ENCODE data around the gene RHD. TPM values are rescaled to one million over a fixed set of nuclear protein-coding genes. Genes with fewer than 3 reads are reported as not detected.
"Not testable (repeated sequence)": the region's sequence is repeated elsewhere in the genome, so short reads cannot be mapped to it uniquely, and the experiment has no call there.

RHD gene
- total RNA-seq (ENCODE audit: unreplicated experiment), result 0.38 TPM
- long read RNA-seq, partial matches to known transcripts, result 0 of 1 reads
- long read RNA-seq, other reads (novel, unspliced or antisense), result 0 of 1 reads

GRCh38 chr1:25272238-25272637 lies at the start of gene RHD:
Gene RHD, plus strand, starts transcription at chr1:25272509. Its CDS starts 39 bp downstream, at chr1:25272548.
- DNase-seq (ENCODE audit: low spot score); H3K4me3 Mint-ChIP-seq (ENCODE audit: unreplicated experiment); H3K36me3 Mint-ChIP-seq (ENCODE audit: low read depth, unreplicated experiment); H3K27ac Mint-ChIP-seq (ENCODE audit: unreplicated experiment); H3K4me1 Mint-ChIP-seq (ENCODE audit: unreplicated experiment); H3K27me3 Mint-ChIP-seq (ENCODE audit: unreplicated experiment); H3K9me3 Mint-ChIP-seq (ENCODE audit: unreplicated experiment): not testable (repeated sequence)

GRCh38 chr1:25222606-25223005 lies 49.7 kb upstream of the RHD start:
- H3K4me3 Mint-ChIP-seq (ENCODE audit: unreplicated experiment), result peak overlapping the region; percentile 23
- H3K9me3 Mint-ChIP-seq (ENCODE audit: unreplicated experiment), result no peaks in the 10 kb centered on the region
- peaks cover 18% of the 10 kb centered on the region for H3K36me3 Mint-ChIP-seq (ENCODE audit: low read depth, unreplicated experiment)
- no peak overlapping the region for H3K27ac Mint-ChIP-seq (ENCODE audit: unreplicated experiment)
- peaks cover 5% of the 10 kb centered on the region for H3K27me3 Mint-ChIP-seq (ENCODE audit: unreplicated experiment)
- H3K4me1 Mint-ChIP-seq (ENCODE audit: unreplicated experiment), result no peaks in the 10 kb centered on the region
- no peak for DNase-seq (ENCODE audit: low spot score)
- no peak for TF ChIP-seq CTCF (IDR thresholded peaks at IDR 0.05; ENCODE audit: unreplicated experiment)

GRCh38 chr1:25223471-25223870 lies 48.8 kb upstream of the RHD start:
- DNase-seq (ENCODE audit: low spot score), result no peak
- H3K36me3 Mint-ChIP-seq (ENCODE audit: low read depth, unreplicated experiment), result peaks cover 18% of the 10 kb centered on the region
- H3K4me3 Mint-ChIP-seq (ENCODE audit: unreplicated experiment), result peak overlapping the region; percentile 3
- no peaks in the 10 kb centered on the region for H3K9me3 Mint-ChIP-seq (ENCODE audit: unreplicated experiment)
- H3K27me3 Mint-ChIP-seq (ENCODE audit: unreplicated experiment), result no peaks in the 10 kb centered on the region
- no peaks in the 10 kb centered on the region for H3K4me1 Mint-ChIP-seq (ENCODE audit: unreplicated experiment)
- no peak for TF ChIP-seq CTCF (IDR thresholded peaks at IDR 0.05; ENCODE audit: unreplicated experiment)
- H3K27ac Mint-ChIP-seq (ENCODE audit: unreplicated experiment), result no peak overlapping the region

GRCh38 chr1:25232027-25232865 lies 40.1 kb upstream of the RHD start, which contains the start of gene SYF2:
Gene SYF2, minus strand, starts transcription at chr1:25232502. Its CDS starts 35 bp downstream, at chr1:25232467.
- Mint-ChIP-seq H3K27ac (ENCODE audit: unreplicated experiment) (no peak within 1 kb of the TSS), H3K9me3 (ENCODE audit: unreplicated experiment) (no peaks in the 10 kb centered on the region), H3K4me3 (ENCODE audit: unreplicated experiment) (no peak within 1 kb of the TSS), H3K36me3 (ENCODE audit: low read depth, unreplicated experiment) (peaks cover 4% of the 10 kb centered on the region), H3K4me1 (ENCODE audit: unreplicated experiment) (peaks cover 7% of the 10 kb centered on the region), H3K27me3 (ENCODE audit: unreplicated experiment) (peaks cover 1% of the 10 kb centered on the region)
- no peak for TF ChIP-seq CTCF (IDR thresholded peaks at IDR 0.05; ENCODE audit: unreplicated experiment)
- DNase-seq (ENCODE audit: low spot score), result peak; percentile 77

- Mint-ChIP-seq H3K36me3 (ENCODE audit: low read depth, unreplicated experiment) (peaks cover 4% of the 10 kb centered on the region), H3K27ac (ENCODE audit: unreplicated experiment) (no peak overlapping the region)
- DNase-seq (ENCODE audit: low spot score), result peak; percentile 65
Measured at GRCh38 chr1:25232866-25233784, 39.2 kb upstream of the RHD start.

GRCh38 chr1:25235411-25235810 lies 36.9 kb upstream of the RHD start:
- H3K9me3 Mint-ChIP-seq (ENCODE audit: unreplicated experiment); H3K4me3 Mint-ChIP-seq (ENCODE audit: unreplicated experiment); DNase-seq (ENCODE audit: low spot score); H3K36me3 Mint-ChIP-seq (ENCODE audit: low read depth, unreplicated experiment); H3K27me3 Mint-ChIP-seq (ENCODE audit: unreplicated experiment); H3K27ac Mint-ChIP-seq (ENCODE audit: unreplicated experiment): not testable (repeated sequence)
- H3K4me1 Mint-ChIP-seq (ENCODE audit: unreplicated experiment), result peaks cover 19% of the 10 kb centered on the region

More at GRCh38 chr1:25232866-25233784, 39.2 kb upstream of the RHD start:
- H3K9me3 Mint-ChIP-seq (ENCODE audit: unreplicated experiment), result no peaks in the 10 kb centered on the region
- no peak for TF ChIP-seq CTCF (IDR thresholded peaks at IDR 0.05; ENCODE audit: unreplicated experiment)
- H3K4me3 Mint-ChIP-seq (ENCODE audit: unreplicated experiment), result no peak overlapping the region
- peaks cover 1% of the 10 kb centered on the region for H3K27me3 Mint-ChIP-seq (ENCODE audit: unreplicated experiment)
- H3K4me1 Mint-ChIP-seq (ENCODE audit: unreplicated experiment), result peaks cover 7% of the 10 kb centered on the region

GRCh38 chr1:25236261-25236660 lies 36.0 kb upstream of the RHD start:
- peaks cover 23% of the 10 kb centered on the region for H3K4me1 Mint-ChIP-seq (ENCODE audit: unreplicated experiment)
- H3K27ac Mint-ChIP-seq (ENCODE audit: unreplicated experiment), result not testable (repeated sequence)

More at GRCh38 chr1:25236261-25236660, 36.0 kb upstream of the RHD start:
- H3K27me3 Mint-ChIP-seq (ENCODE audit: unreplicated experiment); DNase-seq (ENCODE audit: low spot score); H3K36me3 Mint-ChIP-seq (ENCODE audit: low read depth, unreplicated experiment); H3K9me3 Mint-ChIP-seq (ENCODE audit: unreplicated experiment); H3K4me3 Mint-ChIP-seq (ENCODE audit: unreplicated experiment): not testable (repeated sequence)

Data from endothelial cell (in vitro differentiated cells).